ENCODE data around the gene SLC39A3. TPM values are rescaled to one million over a fixed set of nuclear protein-coding genes. Genes with fewer than 3 reads are reported as not detected.

The SLC39A3 gene
- total and polyA plus RNA-seq, 2 of the 8 experiments (the other 6 are each of a cell fraction or from before 2014, with no cell fraction given), result 33.0 to 52.9 TPM

GRCh38 chr19:2701361-2702169 is 38.3 kb downstream of the SLC39A3 start:
- POLR2A ChIA-PET (ENCODE audit: partially characterized antibody), result interaction anchor here (0.8 to 1.7 kb wide), 7 partner anchors 15 to 99 kb away, joined by 3 to 8 read pairs (median 3); partner anchors contain the start of gene SLC39A3
- 7% methylated on average over 9 of the region's 9 CpGs; no CpG with 5 or more reads in 1 of the 2 experiments for WGBS, 2 experiments (ENCODE audit: extremely low coverage in 1 of 2, insufficient coverage in 1 of 2, insufficient read length in 1 of 2, insufficient replicate concordance in 2 of 2, low coverage in 1 of 2, low lambda C conversion rate in 2 of 2, missing lambda C conversion rate in 1 of 2)

More at GRCh38 chr19:2701361-2702169, 38.3 kb downstream of the SLC39A3 start:
- H3K4me3 ChIP-seq (ENCODE audit: extremely low read depth in 1 of 4, insufficient read depth in 2 of 4, low read depth in 3 of 4, low read length in 4 of 4), result peak overlapping the region; percentile 59 to 89 (median 72)
- no peak overlapping the region for H2BK5ac ChIP-seq (ENCODE audit: low read depth, low read length)
- H3K79me2 ChIP-seq (ENCODE audit: control insufficient read depth in 1 of 2, insufficient read depth in 2 of 2, low read length in 2 of 2), result no peaks in the 10 kb centered on the region
- H3K23ac ChIP-seq (ENCODE audit: insufficient read length), result no peak overlapping the region
- H2AK5ac ChIP-seq (ENCODE audit: low read depth, low read length), result no peak overlapping the region
- H3K56ac ChIP-seq (replicated peaks; ENCODE audit: insufficient read length, low read depth, low read length), result no peak overlapping the region
- H3K36me3 ChIP-seq (ENCODE audit: control insufficient read depth in 2 of 4, insufficient read depth in 4 of 4, low read length in 3 of 4), result no peaks in the 10 kb centered on the region
- H2BK12ac ChIP-seq (ENCODE audit: low read depth, low read length), result no peak overlapping the region
- H3K9ac ChIP-seq (replicated peaks in 1 of 4; ENCODE audit: extremely low read depth in 1 of 4, low read depth in 3 of 4, low read length in 3 of 4), result peak overlapping the region in 1 of 4 experiments; percentile 7; a peak in 2 of 7 replicates
- no peak overlapping the region for H2AFZ ChIP-seq (ENCODE audit: low read length)
- peaks cover 0 to 2% of the 10 kb centered on the region in 2 experiments for H4K20me1 ChIP-seq (replicated peaks in 1 of 2; ENCODE audit: control insufficient read depth in 1 of 2, insufficient read depth in 2 of 2, low read length in 2 of 2)
- H2BK15ac ChIP-seq (ENCODE audit: low read length), result no peak overlapping the region
- H2BK20ac ChIP-seq (ENCODE audit: low read length), result no peak overlapping the region
- TF ChIP-seq CTBP2 (IDR thresholded peaks at IDR 0.05; ENCODE audit: borderline replicate concordance, insufficient read depth, insufficient read length, low read length), result no peak
- TF ChIP-seq TCF12 (IDR thresholded peaks at IDR 0.05; ENCODE audit: low read depth, low read length), result no peak
- no peak for TF ChIP-seq FOSL1 (IDR thresholded peaks at IDR 0.05; ENCODE audit: insufficient read depth, low read depth, low read length)
- TF ChIP-seq ASH2L (IDR thresholded peaks at IDR 0.05; ENCODE audit: low read length), result no peak
- no peak for TF ChIP-seq SIN3A (conservative IDR thresholded peaks at IDR 0.05 in 1 of 2, IDR thresholded peaks at IDR 0.05 in 1 of 2; ENCODE audit: low read depth in 1 of 2, low read length in 2 of 2)
- no peak for TF ChIP-seq SP4 (IDR thresholded peaks at IDR 0.05; ENCODE audit: low read length)
- no peak for TF ChIP-seq GABPA (IDR thresholded peaks at IDR 0.05; ENCODE audit: borderline replicate concordance, insufficient read depth, low read length)
- no peak for TF ChIP-seq BRCA1 (IDR thresholded peaks at IDR 0.05; ENCODE audit: low read depth, low read length)
- H3K27ac ChIP-seq (ENCODE audit: low read depth, low read length), result no peak overlapping the region
- no peaks in the 10 kb centered on the region for H3K9me3 ChIP-seq (ENCODE audit: insufficient read depth in 2 of 2, low read depth in 1 of 2, low read length in 1 of 2)
- H3K14ac ChIP-seq (ENCODE audit: insufficient read length), result no peak overlapping the region
- H3K27me3 ChIP-seq (replicated peaks in 1 of 4; ENCODE audit: control insufficient read depth in 3 of 4, extremely low read depth in 1 of 4, insufficient read depth in 3 of 4, low read length in 3 of 4), result peaks cover 0 to 20% (median 17%) of the 10 kb centered on the region in 4 experiments; a peak in 6 of 7 replicates
- no peak overlapping the region for H2BK120ac ChIP-seq (replicated peaks; ENCODE audit: low read depth, low read length)
- CTCF ChIA-PET (ENCODE audit: partially characterized antibody), result interaction anchor here (0.5 to 3.2 kb wide), 13 partner anchors 17 to 1029 kb away, joined by 3 to 11 read pairs (median 3); no protein-coding TSS in a partner anchor
- no peak overlapping the region for H4K5ac ChIP-seq (ENCODE audit: insufficient read length, low read depth, low read length)
- no peak overlapping the region for H3K18ac ChIP-seq (ENCODE audit: extremely low read depth, low read length)
- DNase-seq (ENCODE audit: low read depth in 1 of 2, low spot score in 2 of 2) (no peak), FAIRE-seq (no peak)
- H3K4ac ChIP-seq (replicated peaks; ENCODE audit: insufficient read length, low read depth, low read length), result no peak overlapping the region
- peaks cover 4% of the 10 kb centered on the region; the same call in 1 of the 2 replicates for H3K23me2 ChIP-seq (ENCODE audit: low read depth, low read length)
- H3K4me1 ChIP-seq (replicated peaks in 1 of 4; ENCODE audit: control insufficient read depth in 3 of 4, insufficient read depth in 4 of 4, low read length in 3 of 4), result peaks cover 3 to 8% (median 5%) of the 10 kb centered on the region in 4 experiments
- H4K8ac ChIP-seq (ENCODE audit: extremely low read depth, insufficient read depth, low read length), result no peak overlapping the region
- no peaks in the 10 kb centered on the region for H3K79me1 ChIP-seq (ENCODE audit: low read depth, low read length)
- H3K4me2 ChIP-seq (ENCODE audit: insufficient read depth in 1 of 2, low read depth in 2 of 2, low read length in 2 of 2), result peak overlapping the region; percentile 90 to 94
- H4K91ac ChIP-seq (replicated peaks; ENCODE audit: insufficient read length, low read length), result no peak overlapping the region

Measured in H1 (cell line).